Astrocyte of the cerebellum (primary cell): ENCODE data around the gene LCN1.

Experiments used
- DNase-seq: peaks from one replicate; pipeline ENCODE4 v3.0.0-alpha.2; 2011; ENCODE audit warnings: low read depth
- H3K4me3 ChIP-seq: 2 replicates; pipeline ENCODE4 v1.5.1; 2011; ENCODE audit warnings: mild to moderate bottlenecking, low read depth, low read length, moderate library complexity
- in situ Hi-C: cut with HindIII; loops from 2 replicates; pipeline ENCODE4 v1.10.0; 2017; ENCODE audit warnings: low sequenced_read_pairs
- TF ChIP-seq, protein P1 (sequence below): IDR thresholded peaks from 2 replicates; pipeline ENCODE4 v1.5.1; 2012; ENCODE audit warnings: low read length, low read depth, moderate library complexity, mild to moderate bottlenecking; ENCODE audit errors: missing control alignments

LCN1 gene

DNA sequence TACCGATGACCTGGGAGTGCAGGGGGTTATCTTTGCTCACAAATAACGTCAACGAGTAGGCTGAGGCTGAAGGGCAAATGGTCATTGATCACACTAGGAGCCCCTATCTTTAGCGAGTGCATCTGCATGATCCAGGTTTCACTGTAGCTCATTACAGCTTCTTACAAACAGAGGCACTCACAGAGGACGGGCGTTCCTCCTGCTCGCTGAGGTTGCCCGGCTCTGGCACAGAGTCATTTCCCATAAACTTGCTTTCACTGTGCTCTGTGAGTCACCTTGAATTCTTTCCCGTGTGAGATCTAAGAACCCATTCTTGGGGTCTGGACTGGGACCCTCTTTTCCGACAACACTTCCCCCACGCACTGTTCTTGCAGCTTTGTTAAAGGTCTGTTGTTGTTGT is 38.4 kb downstream of the LCN1 start:
- H3K4me3 ChIP-seq, result no peak overlapping the region
- TF ChIP-seq, protein P1, sequence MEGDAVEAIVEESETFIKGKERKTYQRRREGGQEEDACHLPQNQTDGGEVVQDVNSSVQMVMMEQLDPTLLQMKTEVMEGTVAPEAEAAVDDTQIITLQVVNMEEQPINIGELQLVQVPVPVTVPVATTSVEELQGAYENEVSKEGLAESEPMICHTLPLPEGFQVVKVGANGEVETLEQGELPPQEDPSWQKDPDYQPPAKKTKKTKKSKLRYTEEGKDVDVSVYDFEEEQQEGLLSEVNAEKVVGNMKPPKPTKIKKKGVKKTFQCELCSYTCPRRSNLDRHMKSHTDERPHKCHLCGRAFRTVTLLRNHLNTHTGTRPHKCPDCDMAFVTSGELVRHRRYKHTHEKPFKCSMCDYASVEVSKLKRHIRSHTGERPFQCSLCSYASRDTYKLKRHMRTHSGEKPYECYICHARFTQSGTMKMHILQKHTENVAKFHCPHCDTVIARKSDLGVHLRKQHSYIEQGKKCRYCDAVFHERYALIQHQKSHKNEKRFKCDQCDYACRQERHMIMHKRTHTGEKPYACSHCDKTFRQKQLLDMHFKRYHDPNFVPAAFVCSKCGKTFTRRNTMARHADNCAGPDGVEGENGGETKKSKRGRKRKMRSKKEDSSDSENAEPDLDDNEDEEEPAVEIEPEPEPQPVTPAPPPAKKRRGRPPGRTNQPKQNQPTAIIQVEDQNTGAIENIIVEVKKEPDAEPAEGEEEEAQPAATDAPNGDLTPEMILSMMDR, result no peak
- in situ Hi-C loops, result no loop called here
- no peak for DNase-seq

DNA sequence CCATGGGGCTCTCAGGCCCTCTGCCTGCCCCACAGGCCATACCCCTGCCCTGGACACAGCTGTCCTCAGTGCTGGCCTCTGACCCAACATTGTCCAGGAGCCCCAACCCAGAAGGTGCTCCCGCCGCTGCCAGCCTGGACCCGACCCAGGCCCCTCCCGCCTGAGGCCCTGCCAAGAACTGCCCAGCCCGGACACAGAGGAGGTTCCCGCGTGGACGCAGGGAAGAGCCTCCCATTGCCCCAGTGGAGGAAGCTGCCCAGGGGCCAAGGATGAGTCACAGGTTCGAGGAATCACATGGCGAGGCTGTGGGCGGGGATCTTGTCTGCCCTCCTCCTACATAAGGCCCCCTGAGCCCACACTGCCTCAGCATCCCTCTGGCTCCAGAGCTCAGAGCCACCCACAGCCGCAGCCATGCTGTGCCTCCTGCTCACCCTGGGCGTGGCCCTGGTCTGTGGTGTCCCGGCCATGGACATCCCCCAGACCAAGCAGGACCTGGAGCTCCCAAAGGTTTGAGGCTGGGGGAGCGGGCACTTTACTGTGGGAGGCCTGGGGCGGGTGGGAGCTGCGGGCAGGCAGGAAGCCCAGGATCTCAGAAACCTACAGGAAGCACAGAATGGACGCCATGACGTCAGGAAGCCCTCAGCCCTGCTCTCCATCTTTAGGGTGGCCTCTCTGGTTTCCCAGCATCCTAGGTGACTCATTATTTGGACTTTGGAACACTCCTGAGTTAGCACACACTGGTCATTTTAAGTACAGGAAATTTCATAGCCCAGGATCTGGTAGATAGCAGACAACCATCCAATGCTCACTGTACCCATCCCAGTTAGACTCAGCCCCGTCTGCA is 40.4 kb downstream of the LCN1 start, which contains the start of gene PAEP:
Gene PAEP, plus strand, starts transcription at position 366 of the 844 bp plus-strand sequence.
- no peak for DNase-seq
- TF ChIP-seq, protein P1, result no peak
- H3K4me3 ChIP-seq, result no peak within 1 kb of the TSS
- in situ Hi-C loops, result no loop called here

DNA sequence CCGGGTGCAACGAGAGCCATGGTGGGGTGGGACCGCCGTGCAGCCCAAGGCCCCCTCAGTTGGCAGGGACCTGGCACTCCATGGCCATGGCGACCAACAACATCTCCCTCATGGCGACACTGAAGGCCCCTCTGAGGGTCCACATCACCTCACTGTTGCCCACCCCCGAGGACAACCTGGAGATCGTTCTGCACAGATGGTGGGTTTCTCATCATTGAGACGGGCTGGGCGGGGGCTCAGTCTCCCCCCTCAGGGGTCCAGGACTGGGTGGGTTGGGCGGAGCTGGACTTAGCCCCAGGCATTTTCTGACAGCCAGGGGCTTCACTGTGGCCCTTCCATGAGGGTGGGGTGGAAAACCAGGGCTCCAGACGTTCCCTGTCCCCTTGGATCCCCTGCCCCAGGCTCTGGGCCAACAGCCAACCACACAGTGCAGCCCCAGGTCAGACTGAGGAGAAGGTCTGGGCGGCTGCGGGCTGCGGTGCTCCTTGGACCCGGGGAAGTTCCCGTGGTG is 41.0 kb downstream of the LCN1 start:
- H3K4me3 ChIP-seq, result no peak overlapping the region
- DNase-seq, result no peak
- in situ Hi-C loops, result no loop called here
- TF ChIP-seq, protein P1, result no peak

DNA sequence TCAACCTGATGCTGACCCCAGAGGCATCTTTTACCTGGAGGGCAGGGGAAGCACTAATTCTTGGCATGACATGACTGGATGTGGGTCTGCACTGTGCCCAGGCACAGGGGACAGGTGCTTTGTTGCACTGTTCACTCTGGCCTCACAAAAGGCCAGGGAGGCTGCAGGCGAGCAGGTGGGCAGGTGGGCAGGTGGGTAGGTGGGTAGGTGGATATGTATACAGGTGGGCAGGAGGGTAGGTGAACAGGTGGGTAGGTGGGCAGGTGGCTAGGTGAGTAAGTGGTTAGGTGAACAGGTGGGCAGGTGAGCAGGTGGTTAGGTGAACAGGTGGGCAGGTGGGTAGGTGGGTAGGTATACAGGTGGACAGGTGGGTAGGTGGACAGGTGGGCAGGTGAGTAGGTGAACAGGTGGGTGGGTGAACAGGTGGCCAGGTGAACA is 41.8 kb downstream of the LCN1 start:
- H3K4me3 ChIP-seq, result no peak overlapping the region
- TF ChIP-seq, protein P1, result no peak
- in situ Hi-C loops, result no loop called here
- DNase-seq, result no peak

DNA sequence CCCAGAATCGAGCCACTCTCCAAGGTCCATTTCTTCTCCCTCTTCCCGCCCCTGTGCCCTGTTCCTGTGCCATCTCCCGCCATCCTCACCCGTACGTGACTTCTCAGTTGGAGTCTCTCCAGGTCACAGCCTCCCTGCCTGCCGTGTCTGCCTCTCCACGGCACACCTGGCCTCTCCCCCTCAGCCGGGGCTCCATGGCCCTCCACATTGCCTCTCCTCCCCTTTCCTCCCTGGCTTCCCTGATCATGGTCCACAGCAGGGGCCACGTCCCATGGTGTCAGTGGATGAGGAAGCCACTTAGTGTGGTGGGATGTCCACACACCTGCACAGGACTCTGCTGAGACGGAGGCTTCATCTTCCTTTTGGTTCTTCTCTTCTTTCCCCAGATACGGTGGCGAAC is 42.6 kb downstream of the LCN1 start:
- H3K4me3 ChIP-seq, result no peak overlapping the region
- TF ChIP-seq, protein P1, result no peak
- in situ Hi-C loops, result no loop called here
- DNase-seq, result no peak

DNA sequence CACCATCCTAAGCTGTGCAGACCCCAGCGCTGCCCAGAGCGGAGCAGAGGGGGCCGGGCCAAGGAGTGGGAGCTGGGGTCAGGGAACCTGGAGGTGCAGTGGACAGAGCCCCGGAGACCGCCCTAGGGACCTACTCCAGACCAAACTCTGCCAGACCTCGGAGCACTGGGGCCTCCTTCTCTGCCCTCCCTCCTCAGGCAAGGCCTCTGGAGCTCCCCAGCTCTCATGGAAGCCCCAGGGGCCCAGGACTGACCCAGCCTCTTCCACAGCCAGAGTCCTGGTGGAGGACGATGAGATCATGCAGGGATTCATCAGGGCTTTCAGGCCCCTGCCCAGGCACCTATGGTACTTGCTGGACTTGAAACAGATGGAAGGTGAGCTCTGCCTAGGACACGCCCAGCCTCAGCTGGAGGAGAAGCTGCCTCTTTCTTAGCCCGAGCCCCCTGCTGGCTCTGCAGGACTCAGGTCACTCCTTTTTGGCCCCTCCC is 43.9 kb downstream of the LCN1 start:
- no peak for DNase-seq
- in situ Hi-C loops, result loop anchor here (5.0 kb wide), 1 partner anchor 92 kb away; no protein-coding TSS in a partner anchor

More for the DNA sequence above, 43.9 kb downstream of the LCN1 start:
- no peak overlapping the region for H3K4me3 ChIP-seq
- TF ChIP-seq, protein P1, result no peak
